GM12878 (cell line): ENCODE data around the gene SIX3. TPM values are rescaled to one million over a fixed set of nuclear protein-coding genes. Genes with fewer than 3 reads are reported as not detected.

ENCODE experiments used
- ATAC-seq: fragments of 200-7000 bp; cut with Tn5 transposase; 3 replicates; pipeline ENCODE4 v1.9.1; 2020; ENCODE audit warnings: mild to moderate bottlenecking, moderate library complexity
- BruUV-seq: library from RNA; stranded (reverse); fragments of 400-500 nt; replicated peaks from 2 replicates; lab custom pipeline; 2021; lab: Mats Ljungman, UMichigan
- CTCF ChIA-PET: fragments of 300-600 bp; sonication (Branson Sonifier 250); formaldehyde crosslinking; extraction: SDS; loops from one replicate; lab custom pipeline; 2021; ENCODE audit warnings: inconsistent platforms; lab: Yijun Ruan, JAX
- POLR2A ChIA-PET: fragments of 350-600 bp; formaldehyde crosslinking; extraction: SDS; loops from one replicate; lab custom pipeline; 2021; ENCODE audit warnings: inconsistent platforms; lab: Charles Lee
- RAD21 ChIA-PET: fragments of 300-600 bp; sonication (Branson Sonifier 250); formaldehyde crosslinking; loops from one replicate; lab custom pipeline; 2023; ENCODE audit warnings: antibody characterized with exemption; ENCODE audit not compliant: unreplicated experiment; lab: Charles Lee
- SMC1A ChIA-PET: fragments of 300-600 bp; sonication (Branson Sonifier 250); formaldehyde crosslinking; loops from one replicate; lab custom pipeline; 2023; ENCODE audit not compliant: unreplicated experiment, uncharacterized antibody; lab: Charles Lee
- DNase-seq: peaks from one replicate; pipeline ENCODE4 v3.0.0-alpha.2; 2011; ENCODE audit warnings: low read depth, low spot score
- FAIRE-seq: peaks from 3 replicates; lab custom pipeline; 2011; peaks lifted over from hg19 to GRCh38; lab: Jason Lieb, UNC
- H2AFZ ChIP-seq: 2 replicates; pipeline ENCODE4 v1.6.0; 2011; ENCODE audit warnings: low read depth, low read length, control low read depth; ENCODE audit not compliant: control insufficient read depth
- H3K27ac ChIP-seq: 2 replicates; pipeline ENCODE4 v1.5.1; 2011; ENCODE audit warnings: control low read depth; ENCODE audit not compliant: control insufficient read depth, insufficient read depth
- H3K27me3 ChIP-seq, 2 experiments: replicated peaks in 1 of 2; 2 replicates each; pipeline versions ENCODE4 v1.6.0 to v1.6.1; 2011; ENCODE audit warnings: low read length in 1 of 2; ENCODE audit not compliant: control insufficient read depth in 2 of 2, insufficient read depth in 2 of 2
- H3K36me3 ChIP-seq, 2 experiments: 2 replicates each; pipeline ENCODE4 v1.5.1; 2011; ENCODE audit warnings: low read length in 1 of 2; ENCODE audit not compliant: control insufficient read depth in 2 of 2, insufficient read depth in 2 of 2
- H3K4me1 ChIP-seq: 2 replicates; pipeline ENCODE4 v1.6.1; 2011; ENCODE audit warnings: mild to moderate bottlenecking, low read length, moderate library complexity, mixed read lengths; ENCODE audit not compliant: control insufficient read depth, insufficient read depth
- H3K4me2 ChIP-seq: 2 replicates; pipeline ENCODE4 v1.6.0; 2011; ENCODE audit warnings: control low read depth; ENCODE audit not compliant: control insufficient read depth, insufficient read depth
- H3K4me3 ChIP-seq: fragments of 200-600 bp; sonication (generic); 2 replicates; pipeline ENCODE4 v1.5.1; 2016
- H3K79me2 ChIP-seq: 2 replicates; pipeline ENCODE4 v1.6.0; 2011; ENCODE audit warnings: low read length; ENCODE audit not compliant: control insufficient read depth, insufficient read depth
- H3K9ac ChIP-seq: 2 replicates; pipeline ENCODE4 v1.8.0; 2011; ENCODE audit warnings: low read length, control low read depth, mixed read lengths; ENCODE audit not compliant: control insufficient read depth, insufficient read depth
- H3K9me3 ChIP-seq: replicated peaks from 3 replicates; pipeline ENCODE4 v1.5.1; 2011; ENCODE audit warnings: mild to moderate bottlenecking, low read length; ENCODE audit not compliant: control insufficient read depth, insufficient read depth
- H4K20me1 ChIP-seq: 2 replicates; pipeline ENCODE4 v1.6.0; 2011; ENCODE audit not compliant: control insufficient read depth, insufficient read depth
- CBX5 ChIP-seq: sonication (generic); IDR thresholded peaks from 2 replicates; pipeline ENCODE4 v1.6.1; 2016; ENCODE audit warnings: low read depth, moderate library complexity, mild to moderate bottlenecking, inconsistent platforms
- HDAC2 ChIP-seq: fragments of 200-600 bp; sonication (generic); IDR thresholded peaks from 2 replicates; pipeline ENCODE4 v1.6.1; 2017
- PBX3 ChIP-seq: IDR thresholded peaks from 2 replicates; pipeline ENCODE4 v1.6.1; 2011; ENCODE audit warnings: mild to moderate bottlenecking, low read depth, low read length, moderate library complexity; ENCODE audit not compliant: insufficient replicate concordance
- WGBS: methylation state at CpG from one replicate; pipeline ENCODE4 v1.1.6; 2016; ENCODE audit warnings: low lambda C conversion rate; ENCODE audit not compliant: insufficient replicate concordance, insufficient coverage; ENCODE audit errors: missing lambda C conversion rate; 5-methylcytosine and 5-hydroxymethylcytosine counted together
- in situ Hi-C: fragments of 300-500 bp; cut with MboI; formaldehyde crosslinking; loops from 9 replicates; pipeline ENCODE4 v1.14.3; 2018; ENCODE audit warnings: mixed read lengths
- intact Hi-C: fragments of 100-400 bp; cut with micrococcal nuclease; formaldehyde crosslinking; loops from one replicate; pipeline ENCODE4 v1.14.2; 2022; ENCODE audit not compliant: unreplicated experiment
- polyA plus RNA-seq, 11 experiments: library from polyadenylated mRNA; depleted of rRNA in 4 of 11; unstranded in 6 of 11; stranded (reverse) in 5 of 11; fragments of >200 nt; fragmentation: Nextera tagmentation in 4 of 11; fragmentation: Illumina TruSeq in 1 of 11; extraction: Ambion mirVana in 4 of 11; extraction: Trizol in 1 of 11; gene quantifications; 1 replicate in 1 of 11; 2 replicates in 10 of 11; pipeline versions ENCODE4 v1.2.1 to v1.2.3, GENCODE V29; 2011 to 2016; ENCODE audit warnings: inconsistent platforms in 2 of 11, missing spikeins in 2 of 11, low read depth in 1 of 11
- total RNA-seq, 4 experiments: library from RNA; depleted of rRNA in 3 of 4; stranded (reverse); fragments of >200 nt in 3 of 4; fragmentation: Illumina TruSeq in 1 of 4; extraction: Trizol in 1 of 4; gene quantifications; 2 replicates each; pipeline versions ENCODE4 v1.2.1 to v1.2.3, GENCODE V29; 2013 to 2021

SIX3 gene
- total and polyA plus RNA-seq, 10 of the 15 experiments (the other 5 are each of a cell fraction or from before 2014, with no cell fraction given): 0.05 to 0.42 (median 0.13) TPM; not detected in 4

GRCh38 chr2:44951714-44952113 is 10.2 kb downstream of the SIX3 start:
- H3K36me3 ChIP-seq: no peaks in the 10 kb centered on the region
- FAIRE-seq (no peak), DNase-seq (no peak), ATAC-seq (no peak)
- ChIA-PET RAD21 (interaction anchor here (0.6 to 1.5 kb wide), 5 partner anchors 181 to 709 kb away, joined by 3 read pairs; no protein-coding TSS in a partner anchor), SMC1A (interaction anchor here (0.7 to 2.2 kb wide), 2 partner anchors 387 to 471 kb away, joined by 3 to 13 read pairs; no protein-coding TSS in a partner anchor), POLR2A (no interaction called here), CTCF (interaction anchor here (0.9 to 11.2 kb wide), 8 partner anchors 18 to 560 kb away, joined by 3 to 321 read pairs (median 4); no protein-coding TSS in a partner anchor)
- H3K9ac ChIP-seq: no peak overlapping the region
- H2AFZ ChIP-seq: no peak overlapping the region
- H3K79me2 ChIP-seq: no peaks in the 10 kb centered on the region
- H3K9me3 ChIP-seq: no peaks in the 10 kb centered on the region; the same call in 2 of the 3 replicates
- peaks cover 6 to 24% of the 10 kb centered on the region in 2 experiments for H3K27me3 ChIP-seq
- intact Hi-C loops (loop anchor here (2.0 to 10.0 kb wide), 2 partner anchors 237 to 907 kb away; no protein-coding TSS in a partner anchor), in situ Hi-C loops (loop anchor here (10.0 kb wide), 3 partner anchors 397 to 907 kb away; no protein-coding TSS in a partner anchor)
- TF ChIP-seq HDAC2 (no peak), PBX3 (no peak), CBX5 (no peak)
- no TSS peak for BruUV-seq
- peaks cover 9% of the 10 kb centered on the region for H3K4me1 ChIP-seq
- H3K27ac ChIP-seq: no peak overlapping the region
- peak overlapping the region; percentile 86; the same call in 1 of the 2 replicates for H3K4me2 ChIP-seq
- peak overlapping the region; percentile 46; the same call in 1 of the 2 replicates for H3K4me3 ChIP-seq
- H4K20me1 ChIP-seq: no peaks in the 10 kb centered on the region; the same call in 1 of the 2 replicates
- 52% methylated on average over 8 of the region's 8 CpGs for WGBS
